GM20000 (cell line): ENCODE results near the gene SPN.
A peak's percentile ranks its signal among the peaks of the same experiment; 100 is the strongest.

Source experiments
- DNase-seq: peaks from one replicate; pipeline ENCODE4 v3.0.0; 2012; ENCODE audit warnings: low spot score
- TF ChIP-seq, protein P1 (sequence below): IDR thresholded peaks from 2 replicates; pipeline ENCODE4 v1.5.1; 2012; ENCODE audit warnings: mild to moderate bottlenecking, control low read depth; ENCODE audit errors: extremely low read depth, missing control alignments

SPN gene

DNA sequence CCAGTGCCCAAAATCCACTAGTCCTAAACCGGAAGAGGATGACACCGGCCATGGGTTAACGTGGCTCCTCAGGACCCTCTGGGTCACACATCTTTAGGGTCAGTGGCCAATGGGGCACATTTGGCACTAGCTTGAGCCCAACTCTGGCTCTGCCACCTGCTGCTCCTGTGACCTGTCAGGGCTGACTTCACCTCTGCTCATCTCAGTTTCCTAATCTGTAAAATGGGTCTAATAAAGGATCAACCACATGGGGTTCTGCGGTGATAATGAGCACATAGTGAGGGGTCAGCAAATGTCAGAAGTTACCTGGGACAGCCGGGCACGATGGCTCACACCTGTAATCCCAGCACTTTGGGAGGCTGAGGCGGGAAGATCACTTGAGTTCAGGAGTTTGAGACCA, 34.3 kb downstream of the SPN start:
- DNase-seq = no peak
- TF ChIP-seq, protein P1, sequence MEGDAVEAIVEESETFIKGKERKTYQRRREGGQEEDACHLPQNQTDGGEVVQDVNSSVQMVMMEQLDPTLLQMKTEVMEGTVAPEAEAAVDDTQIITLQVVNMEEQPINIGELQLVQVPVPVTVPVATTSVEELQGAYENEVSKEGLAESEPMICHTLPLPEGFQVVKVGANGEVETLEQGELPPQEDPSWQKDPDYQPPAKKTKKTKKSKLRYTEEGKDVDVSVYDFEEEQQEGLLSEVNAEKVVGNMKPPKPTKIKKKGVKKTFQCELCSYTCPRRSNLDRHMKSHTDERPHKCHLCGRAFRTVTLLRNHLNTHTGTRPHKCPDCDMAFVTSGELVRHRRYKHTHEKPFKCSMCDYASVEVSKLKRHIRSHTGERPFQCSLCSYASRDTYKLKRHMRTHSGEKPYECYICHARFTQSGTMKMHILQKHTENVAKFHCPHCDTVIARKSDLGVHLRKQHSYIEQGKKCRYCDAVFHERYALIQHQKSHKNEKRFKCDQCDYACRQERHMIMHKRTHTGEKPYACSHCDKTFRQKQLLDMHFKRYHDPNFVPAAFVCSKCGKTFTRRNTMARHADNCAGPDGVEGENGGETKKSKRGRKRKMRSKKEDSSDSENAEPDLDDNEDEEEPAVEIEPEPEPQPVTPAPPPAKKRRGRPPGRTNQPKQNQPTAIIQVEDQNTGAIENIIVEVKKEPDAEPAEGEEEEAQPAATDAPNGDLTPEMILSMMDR = no peak

DNA sequence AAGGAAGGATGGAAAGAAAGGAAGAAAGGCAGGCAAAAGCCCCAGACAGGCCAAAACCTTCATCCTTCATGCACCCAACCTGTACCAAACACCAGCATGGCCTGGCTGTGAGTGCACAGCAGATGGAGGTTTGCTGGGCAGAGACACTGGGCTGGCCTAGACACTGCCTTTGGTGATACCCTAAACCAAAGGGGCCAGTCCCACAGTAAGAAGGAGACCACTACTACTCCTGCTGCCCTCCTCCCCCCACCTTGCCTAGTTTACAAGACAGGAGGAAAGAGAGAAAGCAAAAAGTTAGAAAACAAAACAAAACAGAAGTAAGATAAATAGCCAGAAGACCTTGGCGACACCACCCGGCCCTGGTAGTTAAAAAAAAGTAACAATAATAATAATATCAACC, 35.0 kb downstream of the SPN start:
- TF ChIP-seq, protein P1 = no peak
- no peak for DNase-seq

DNA sequence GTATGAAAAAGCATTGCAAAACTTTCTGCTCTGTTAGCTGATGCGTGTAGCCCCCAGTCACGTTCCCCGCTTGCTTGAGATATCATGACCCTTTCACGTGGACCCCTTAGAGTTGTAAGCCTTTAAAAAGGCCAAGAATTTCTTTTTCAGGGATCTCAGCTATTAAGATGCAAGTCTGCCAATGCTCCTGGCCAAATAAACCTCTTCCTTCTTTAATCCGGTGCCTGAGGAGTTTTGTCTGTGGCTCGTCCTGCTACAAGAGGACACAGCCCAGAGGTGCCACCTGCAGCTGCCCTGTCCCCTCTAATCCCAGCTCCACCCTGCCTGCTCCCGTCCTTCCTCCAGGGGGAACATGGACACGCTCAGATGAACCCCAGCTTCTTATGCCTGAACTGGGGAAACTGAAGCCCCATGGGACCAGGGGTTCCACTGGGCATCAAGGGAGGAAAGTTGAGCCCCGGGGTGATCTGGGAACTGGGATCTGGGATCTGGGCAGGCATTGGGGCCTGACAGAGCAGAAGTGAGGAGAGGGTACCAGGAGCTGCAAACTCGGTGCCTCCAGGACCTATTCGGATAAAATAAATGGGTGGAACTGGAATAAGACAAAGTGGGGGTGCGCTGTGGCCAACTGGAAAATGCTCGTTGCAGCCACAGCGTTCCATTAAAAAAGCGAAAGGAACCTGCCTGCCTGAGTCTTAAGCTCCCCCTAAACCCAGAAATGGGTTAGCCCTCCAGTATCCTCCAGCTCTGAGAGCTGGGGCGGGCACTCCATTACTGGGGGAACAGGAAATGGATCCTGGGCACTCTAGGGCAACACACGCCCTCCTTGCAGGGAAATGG, 35.7 kb downstream of the SPN start:
- TF ChIP-seq, protein P1 = no peak

DNA sequence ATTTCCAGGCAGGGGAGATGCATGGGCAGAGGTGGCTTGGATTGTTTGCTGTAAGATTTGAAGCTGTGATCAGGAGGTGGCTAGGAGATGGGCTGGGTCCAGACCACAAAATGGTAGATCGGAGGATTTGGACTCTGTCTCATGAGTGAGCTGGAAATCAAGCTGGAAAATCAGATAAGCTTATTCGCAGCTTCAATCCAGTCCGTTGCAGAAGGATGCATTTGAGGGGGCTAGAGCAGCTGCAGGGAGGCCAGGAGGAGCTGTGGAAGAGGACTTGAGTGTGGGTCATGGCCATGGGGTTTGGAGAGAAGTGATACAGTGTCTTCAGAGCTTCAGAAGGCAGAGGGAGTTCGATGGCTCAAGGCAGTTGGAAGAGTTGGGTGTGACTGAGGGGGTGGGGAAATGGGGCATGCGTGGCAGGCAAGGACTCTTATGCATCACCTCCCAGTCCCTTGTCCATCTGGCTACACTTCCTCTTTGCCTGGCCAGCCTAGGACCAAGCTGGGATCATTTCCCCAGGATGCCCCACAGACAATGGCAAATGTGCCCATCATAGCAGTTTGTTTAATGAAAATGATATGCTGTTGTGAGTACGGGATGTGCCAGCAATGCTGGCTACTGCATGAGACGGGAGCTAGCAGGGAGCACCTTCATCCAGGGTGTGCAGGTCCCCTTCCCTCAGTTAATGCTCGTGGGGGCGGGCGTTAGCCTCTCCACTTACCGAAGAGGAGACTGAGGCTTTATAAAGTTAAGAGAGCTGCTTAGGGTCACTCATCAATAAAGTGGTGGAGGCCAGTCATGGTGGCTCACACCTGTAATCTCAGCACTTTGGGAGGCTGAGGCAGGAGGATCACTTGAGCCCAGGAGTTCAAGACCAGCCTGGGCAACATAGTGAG, 36.5 kb downstream of the SPN start:
- DNase-seq = no peak
- TF ChIP-seq, protein P1 = no peak

More for the DNA sequence above, 35.7 kb downstream of the SPN start:
- DNase-seq = no peak

DNA sequence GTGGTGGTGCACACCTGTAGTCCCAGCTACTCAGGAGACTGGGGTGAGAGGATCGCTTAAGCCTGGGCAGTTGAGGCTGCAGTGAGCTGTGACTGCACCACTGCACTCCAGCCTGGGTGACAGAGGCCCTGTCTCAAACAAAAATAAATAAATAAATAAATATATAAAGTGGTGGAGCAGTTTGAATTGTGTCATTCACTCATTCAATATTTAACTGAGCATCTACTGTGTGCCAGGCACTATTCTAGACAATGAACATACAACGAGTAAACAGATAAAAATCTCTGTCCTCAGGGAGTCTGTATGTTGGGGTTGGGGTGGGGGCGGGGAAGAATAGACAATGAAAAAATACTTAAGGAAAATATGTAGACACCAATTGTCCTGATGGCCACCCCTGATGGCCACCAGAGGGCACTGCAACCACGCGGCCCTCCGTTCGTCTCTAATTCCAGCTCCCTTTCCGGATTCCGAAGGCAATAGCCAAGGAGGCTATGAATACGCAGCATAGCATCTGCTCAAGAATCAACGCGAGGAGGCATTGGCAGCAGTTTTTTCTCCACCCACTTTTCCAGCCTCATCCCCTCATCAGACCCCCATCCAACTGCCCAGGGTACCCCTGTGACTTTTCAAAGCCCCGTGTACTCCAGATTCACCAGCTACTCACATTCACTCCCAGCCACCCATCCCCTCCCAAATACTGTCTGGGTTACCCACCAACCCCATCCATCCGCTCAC, 37.4 kb downstream of the SPN start:
- peak; percentile 78 for DNase-seq
- TF ChIP-seq, protein P1 = peak; percentile 56

DNA sequence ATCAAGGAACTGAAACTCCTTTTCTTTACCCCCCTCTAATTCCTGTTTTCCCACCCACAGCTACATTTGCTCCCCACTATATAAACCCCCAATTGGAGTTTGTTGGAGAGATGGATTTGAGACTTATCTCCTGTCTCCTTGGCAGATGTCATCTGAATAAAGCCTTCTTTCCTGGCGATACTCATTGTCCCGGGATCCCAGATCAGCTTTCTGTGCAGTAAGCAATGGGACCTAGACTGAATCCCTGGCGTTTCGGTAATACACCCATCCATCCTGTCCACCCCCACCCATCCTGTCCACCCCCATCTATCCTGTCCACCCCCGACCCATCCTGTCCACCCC, 38.1 kb downstream of the SPN start:
- TF ChIP-seq, protein P1 = no peak

More for the DNA sequence above, 38.1 kb downstream of the SPN start:
- DNase-seq = no peak
